GM19455 (cell line): ENCODE data around the gene VTI1A.
"Not testable (repeated sequence)": the region's sequence is repeated elsewhere in the genome, so short reads cannot be mapped to it uniquely, and the experiment has no call there.

ENCODE experiments used
- ATAC-seq: cut with Tn5 transposase; IDR thresholded peaks from one replicate; pipeline ENCODE4 v1.9.1; 2021; ENCODE audit not compliant: unreplicated experiment

VTI1A gene

DNA sequence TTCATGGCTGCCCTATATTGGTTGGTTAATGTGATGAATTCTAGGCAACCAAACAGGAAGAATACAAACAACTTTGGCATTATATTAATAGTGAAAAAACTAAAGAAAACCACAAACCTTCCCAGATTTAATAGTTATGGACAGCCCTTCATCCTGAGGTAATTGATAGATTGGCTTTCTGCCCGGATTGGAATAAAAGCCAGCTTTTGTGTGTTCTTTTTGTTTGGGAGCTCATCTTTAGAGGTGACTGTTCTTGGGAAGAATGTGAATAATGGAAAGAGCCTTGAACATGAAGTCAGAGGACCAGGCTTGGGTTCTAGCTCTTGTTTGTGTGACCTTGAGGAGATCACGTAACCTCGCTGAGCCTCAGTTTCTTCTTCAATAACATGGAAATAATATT lies 92.3 kb downstream of the VTI1A start:
- no peak for ATAC-seq

DNA sequence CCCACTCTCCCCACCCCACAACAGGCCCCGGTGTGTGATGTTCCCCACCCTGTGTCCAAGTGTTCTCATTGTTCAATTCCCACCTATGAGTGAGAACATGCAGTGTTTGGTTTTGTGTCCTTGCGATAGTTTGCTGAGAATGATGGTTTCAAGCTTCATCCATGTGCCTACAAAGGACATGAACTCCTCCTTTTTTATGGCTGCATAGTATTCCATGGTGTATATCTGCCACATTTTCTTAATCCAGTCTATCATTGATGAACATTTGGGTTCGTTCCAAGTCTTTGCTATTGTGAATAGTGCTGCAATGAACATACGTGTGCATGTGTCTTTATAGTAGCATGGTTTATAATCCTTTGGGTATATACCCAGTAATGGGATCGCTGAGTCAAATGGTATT lies 95.8 kb downstream of the VTI1A start:
- ATAC-seq: not testable (repeated sequence)

DNA sequence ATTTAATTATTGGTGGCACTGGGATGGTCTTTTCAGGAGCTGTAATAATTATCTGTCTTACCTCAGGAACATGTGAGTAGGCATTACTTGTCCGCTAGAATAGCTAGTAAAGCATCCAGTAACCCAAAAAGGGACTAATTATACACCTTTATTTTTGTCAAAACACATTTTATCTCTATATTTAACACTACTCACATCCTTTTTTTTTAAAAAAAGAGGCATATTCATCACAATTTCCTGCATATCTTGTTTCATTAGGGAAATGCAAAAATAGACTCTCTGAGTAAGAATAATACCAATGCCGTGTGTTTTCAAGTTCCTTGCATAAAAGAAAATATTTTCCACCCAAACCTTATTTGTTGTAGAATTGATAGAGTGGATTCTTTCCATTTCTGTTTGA lies 99.5 kb downstream of the VTI1A start:
- no peak for ATAC-seq

DNA sequence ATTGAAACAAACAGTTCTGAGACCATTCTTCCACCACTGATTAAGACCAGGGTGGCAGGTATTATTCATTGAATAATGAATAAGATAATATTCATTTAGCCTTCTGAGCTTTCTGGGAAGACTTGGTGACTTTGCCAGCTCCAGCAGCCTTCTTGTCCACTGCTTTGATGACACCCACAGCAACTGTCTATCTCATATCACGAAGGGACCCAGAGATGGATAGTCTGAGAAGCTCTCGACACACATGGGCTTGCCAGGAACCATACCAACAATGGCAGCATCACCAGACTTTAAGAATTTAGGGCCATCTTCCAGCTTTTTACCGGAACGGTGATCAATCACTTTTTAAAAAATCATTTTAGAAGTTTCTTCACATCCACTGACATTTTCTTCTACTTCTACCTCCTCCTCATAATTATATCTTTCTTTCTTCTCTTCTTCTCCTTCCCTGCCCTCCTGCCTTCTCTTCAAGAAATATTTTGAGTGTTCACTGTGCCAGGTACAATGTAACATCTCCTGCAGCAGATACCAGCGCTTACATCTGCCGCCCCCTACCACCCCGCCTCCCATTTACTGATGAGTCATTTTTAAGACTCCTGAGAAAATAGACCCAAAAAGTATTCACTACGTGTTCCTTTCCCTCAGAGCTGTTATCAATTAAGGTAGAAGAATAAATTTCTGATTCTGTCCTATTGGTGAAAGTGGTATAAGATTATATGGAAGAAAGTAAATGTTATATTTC lies 101.7 kb downstream of the VTI1A start:
- no peak for ATAC-seq

DNA sequence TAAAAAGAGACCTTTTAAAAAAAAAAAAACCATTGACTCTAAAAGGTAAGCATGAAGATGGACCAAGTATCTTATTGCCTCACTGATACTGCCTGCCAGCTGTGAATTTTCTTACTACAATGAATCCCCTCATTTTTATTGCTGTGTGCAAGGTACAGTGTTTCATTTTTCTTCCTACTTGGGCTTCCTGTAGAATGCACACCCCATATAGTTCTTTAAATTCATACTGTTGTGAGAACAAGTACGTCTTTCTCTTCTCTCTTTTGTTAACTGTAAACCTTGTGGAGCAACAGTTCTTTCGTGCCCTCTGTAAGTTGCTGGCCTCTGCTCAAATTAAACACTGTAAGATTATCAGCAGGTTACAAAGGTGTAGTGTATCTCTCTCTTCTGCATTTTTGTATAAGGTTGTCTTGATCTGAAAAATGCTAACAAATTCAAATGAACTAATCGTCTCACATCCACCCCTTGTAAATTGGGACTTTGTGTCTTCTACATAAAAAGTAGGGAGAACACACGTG lies 105.6 kb downstream of the VTI1A start:
- no peak for ATAC-seq

DNA sequence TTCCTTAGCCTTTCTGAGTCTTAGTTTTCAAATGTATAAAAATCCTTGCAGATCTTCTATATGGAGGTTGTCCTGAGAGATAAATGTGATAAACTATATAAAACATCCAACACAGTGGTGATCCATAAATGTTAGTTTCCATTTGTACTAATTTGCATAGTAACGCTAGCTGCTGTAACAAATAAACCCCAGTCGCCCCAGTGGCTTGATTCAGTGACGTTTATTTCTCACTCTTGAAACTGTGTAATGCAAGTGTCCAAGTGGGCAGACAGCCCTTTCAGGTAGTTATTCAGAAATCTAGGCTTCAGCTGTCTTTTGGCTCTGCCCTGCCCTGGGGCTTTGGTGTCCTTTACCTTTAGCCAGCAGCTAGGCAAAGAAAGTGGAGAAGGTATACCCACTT lies 106.3 kb downstream of the VTI1A start:
- ATAC-seq: no peak

DNA sequence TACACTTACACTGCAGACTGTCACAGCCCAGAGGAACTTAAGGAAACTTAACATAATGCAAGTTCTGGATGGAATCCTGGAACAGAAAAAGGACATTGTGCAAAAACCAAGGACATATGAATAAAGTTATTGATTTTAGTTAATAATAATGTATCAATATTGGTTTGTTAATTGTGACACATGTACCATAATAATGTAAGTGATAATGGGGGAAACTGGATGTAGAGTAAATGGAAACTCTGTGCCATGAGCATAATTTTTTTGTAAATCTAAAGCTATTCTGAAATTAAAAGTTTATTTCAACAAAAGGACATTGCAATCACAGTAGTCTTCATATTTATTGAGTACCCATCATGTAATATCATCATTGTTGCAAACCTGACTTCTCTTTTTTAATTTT lies 107.2 kb downstream of the VTI1A start:
- ATAC-seq: no peak

DNA sequence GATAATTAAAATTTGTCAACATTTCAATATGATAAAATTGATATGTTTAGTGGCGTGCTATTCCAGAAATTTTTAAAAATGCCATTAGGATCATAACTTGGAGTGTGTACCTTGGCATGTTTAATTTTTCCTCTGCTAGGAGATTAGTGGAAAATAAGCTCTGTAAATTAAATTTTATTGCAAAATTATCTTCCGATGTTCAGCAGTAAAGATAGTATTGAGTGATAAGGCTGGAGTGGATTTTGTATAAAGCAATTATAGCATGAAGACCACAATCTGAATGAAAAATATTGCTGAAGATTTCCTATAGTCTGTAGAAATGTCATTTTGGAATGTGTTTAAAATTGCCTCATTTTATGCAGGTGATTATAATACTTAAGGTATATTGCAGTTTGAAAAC lies 110.2 kb downstream of the VTI1A start:
- ATAC-seq: no peak

DNA sequence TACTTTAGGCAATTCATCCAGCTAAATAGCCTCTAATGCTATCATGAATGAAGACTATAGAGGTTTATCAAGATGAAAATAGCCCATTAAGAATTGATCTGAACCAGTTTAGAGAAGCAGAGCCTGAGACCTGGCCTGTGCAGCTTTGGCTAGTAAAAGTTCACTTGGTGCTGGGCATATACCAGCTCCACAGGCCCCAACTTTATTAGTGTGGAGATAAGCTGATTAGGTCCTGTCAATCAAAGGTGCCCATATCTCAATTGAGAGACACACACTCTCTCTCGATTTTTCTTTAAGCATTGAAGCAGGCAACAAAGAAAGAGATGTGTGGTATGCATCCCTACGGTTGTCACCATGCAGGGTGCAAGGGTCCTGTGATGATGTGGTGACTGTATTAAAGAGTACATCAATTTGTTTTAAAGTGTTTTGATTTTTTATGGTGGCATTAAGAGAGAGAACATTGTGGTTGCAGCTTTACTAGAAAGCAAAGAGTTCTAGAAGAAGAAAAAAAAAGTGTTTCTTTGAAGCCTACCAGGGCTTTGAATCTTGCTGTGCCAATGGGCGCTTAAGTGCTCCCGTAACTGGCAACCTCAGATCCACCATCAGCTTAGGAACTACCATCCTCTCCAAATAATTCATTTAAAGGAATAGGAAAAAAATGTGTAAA lies 111.6 kb downstream of the VTI1A start:
- no peak for ATAC-seq

DNA sequence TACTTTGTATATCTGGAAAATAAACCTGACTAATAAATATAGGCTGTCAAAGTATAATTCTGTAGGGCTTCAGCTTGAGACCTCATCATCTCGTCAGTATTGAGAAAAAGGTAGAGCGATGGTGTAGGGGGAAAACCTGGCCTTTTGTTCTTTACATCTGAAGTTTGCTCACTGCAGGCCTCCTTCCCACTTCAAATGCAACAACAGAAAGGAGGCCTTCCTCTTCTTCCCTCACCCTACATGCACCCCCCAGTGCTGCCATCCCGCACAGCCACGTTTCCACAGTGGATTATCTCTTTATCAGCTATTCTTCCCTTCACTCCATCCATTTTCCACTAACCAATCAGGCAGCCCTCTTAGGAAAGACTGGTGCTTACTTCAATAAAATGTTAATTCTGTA lies 112.3 kb downstream of the VTI1A start:
- ATAC-seq: no peak

DNA sequence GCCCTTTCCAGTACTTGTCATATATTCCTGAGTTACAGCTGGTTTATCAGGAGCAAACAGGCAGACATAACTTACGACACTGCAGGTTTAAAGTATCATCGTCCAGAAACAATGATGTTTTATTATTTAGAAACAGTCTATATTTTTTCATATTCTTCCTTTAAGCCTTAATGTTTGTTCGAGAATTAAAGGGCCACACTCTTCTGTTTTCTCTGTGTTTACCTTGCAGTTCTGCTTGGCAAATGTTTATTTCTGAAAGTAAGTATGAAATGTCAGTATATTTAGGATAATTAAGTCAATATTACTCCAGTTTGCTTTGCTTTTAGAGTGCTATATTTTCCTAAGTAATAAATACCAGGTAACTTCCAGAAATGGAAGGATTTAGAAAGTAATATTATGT lies 115.1 kb downstream of the VTI1A start:
- ATAC-seq: no peak

DNA sequence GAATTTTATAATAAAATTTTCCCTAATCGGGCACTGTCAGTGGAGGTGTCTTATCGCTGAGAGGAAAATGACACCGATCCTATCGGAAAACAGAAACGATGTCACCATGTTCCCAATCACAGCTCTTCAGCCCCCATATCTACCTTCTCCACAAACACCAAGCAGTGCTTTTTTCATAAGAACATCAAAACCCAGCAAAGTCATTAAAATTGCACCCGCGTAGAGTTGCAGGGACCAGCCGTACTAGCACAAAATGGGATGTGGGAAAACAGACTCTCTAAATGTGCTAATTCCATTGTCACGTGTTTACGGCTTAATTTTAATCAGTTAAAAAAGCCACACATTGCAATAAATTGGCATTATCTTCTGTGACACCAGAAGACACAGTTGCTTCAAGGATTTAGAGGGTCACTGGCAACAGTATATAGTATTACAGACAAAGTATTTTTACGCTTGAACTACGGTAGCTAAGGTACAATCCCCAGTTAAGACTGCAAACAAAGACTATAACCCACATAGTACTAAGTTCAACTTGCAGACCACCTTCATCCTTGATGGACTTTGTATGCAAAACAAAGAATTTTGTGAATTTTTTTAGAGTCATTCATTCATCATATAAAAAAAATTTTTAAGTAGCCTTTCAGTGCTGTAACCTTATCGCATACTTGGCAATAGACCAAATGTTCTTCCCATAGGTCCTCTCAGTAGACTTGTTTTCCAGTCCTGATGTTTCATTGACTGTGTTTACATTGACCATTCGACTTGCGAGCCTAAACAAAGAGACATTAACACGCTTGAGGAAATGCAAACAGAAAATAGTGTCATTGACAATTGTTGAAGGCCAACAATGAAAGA lies 116.0 kb downstream of the VTI1A start:
- ATAC-seq: no peak

DNA sequence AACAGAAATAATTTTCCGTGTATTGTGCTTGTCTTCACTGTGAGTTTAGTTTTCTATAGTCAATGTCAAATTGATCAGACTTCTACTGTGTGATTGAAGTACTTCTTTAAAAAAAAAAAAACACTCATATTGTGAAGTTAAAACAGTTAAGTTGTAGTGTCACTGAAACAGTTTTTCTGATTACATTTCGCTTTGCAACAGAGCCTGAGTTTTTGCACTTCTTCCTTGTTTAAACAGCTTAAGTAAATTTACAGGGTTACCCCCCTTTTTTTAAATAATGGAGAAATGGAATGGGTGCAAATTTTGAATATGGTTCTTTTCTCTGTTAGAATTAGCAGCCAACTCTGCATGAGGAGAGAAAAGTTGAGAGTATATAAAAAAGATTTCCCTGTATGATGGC lies 117.3 kb downstream of the VTI1A start:
- no peak for ATAC-seq

DNA sequence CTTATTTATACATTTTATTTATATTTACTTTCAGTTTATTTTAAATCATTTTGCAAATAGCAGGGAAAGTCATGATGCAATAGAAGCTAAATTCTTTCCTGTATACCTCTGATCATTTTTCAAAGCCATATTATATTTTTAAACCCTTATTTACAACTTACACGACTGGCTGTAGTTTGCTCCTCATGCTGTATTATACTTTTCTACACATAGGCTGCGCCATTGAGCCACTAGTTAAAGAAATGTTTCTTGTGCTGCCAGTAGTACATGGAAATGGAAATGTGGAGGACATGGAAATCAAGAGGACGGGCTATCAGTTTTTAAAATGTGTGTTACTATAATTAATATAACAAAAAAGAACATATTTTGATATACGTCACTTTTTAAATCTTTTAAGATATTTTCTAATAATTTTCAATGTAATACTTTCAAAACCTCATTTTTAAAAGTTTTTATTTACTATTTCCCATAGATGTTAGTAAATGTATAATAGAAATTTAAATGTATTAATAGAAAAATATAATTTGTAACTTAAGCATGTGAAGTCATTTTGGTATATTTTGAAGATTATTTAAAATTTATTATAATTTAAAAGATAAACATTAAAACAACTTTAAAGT lies 118.5 kb downstream of the VTI1A start:
- no peak for ATAC-seq

DNA sequence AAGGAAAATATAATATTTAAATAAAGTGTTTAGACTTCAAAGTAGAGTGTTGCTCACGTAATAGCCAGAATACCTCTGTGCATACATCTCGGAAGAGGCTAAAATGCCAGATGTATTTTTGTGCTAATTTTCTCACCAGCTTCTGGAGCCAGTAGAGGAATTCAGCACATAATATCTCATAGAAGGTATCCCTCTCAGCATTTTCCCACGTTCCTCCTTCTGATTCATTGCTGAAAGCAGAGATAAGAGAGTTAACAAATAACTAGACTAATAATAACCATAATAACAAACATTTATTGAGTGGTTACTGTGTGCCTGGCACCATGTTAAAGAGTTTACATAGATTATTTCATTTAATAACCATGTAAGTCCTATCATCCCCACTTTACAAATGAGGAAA lies 123.6 kb downstream of the VTI1A start:
- ATAC-seq: no peak

DNA sequence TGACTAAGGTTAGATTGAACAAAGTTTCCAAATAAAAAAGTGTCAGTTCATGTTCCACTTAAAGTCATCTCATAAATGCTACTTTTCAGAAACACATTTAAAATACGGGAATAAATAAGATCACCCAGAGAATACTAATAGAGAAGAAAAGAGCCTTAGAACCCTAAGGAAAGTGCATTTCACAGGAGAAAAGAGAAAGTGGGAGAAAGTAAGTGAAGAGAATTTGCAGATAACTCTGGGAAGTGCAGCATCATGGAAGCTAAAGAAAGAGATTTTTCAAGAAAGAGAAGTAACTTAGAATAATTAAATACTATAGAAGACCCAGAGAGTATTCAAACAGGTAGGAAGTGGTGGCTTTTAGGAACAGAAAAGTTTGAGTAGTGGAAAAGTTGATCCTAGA lies 132.6 kb downstream of the VTI1A start:
- ATAC-seq: no peak

DNA sequence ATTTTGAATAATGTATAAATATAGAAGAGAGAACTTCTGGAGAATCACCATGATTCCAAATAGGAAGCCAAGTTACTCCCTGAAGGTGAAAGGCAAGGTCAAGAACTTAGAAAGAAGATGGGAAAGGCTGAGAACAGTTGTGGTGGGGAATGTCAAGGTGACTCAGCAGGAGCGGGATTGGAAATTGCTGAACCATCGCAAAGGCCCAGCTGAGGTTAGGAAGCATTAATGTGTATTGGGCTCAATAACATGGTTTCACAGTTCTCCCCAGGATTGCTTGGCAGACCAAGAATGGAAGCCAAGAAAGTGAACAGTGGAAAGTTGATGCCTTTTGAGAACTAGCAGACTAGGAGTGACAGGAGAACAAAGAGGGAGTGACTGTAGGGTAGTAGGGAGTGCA lies 133.3 kb downstream of the VTI1A start:
- no peak for ATAC-seq

DNA sequence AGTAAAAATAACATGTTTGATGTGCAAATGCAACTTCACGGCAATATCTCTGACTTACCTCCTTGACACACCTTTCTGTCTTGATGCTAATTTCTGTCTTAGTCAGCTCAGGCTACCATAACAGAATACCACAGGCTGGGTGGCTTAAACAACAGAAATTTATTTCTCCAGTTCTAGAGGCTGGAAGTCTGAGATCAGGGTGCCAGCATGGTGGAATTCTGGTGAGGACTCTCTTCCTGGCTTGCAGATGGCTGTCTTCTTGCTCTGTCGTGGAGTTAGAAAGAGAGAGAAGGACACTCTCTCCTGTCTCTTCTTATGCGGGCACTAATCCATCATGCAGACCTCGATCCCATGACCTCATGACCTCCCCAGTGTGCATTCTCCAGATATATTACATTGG lies 134.9 kb downstream of the VTI1A start:
- no peak for ATAC-seq

DNA sequence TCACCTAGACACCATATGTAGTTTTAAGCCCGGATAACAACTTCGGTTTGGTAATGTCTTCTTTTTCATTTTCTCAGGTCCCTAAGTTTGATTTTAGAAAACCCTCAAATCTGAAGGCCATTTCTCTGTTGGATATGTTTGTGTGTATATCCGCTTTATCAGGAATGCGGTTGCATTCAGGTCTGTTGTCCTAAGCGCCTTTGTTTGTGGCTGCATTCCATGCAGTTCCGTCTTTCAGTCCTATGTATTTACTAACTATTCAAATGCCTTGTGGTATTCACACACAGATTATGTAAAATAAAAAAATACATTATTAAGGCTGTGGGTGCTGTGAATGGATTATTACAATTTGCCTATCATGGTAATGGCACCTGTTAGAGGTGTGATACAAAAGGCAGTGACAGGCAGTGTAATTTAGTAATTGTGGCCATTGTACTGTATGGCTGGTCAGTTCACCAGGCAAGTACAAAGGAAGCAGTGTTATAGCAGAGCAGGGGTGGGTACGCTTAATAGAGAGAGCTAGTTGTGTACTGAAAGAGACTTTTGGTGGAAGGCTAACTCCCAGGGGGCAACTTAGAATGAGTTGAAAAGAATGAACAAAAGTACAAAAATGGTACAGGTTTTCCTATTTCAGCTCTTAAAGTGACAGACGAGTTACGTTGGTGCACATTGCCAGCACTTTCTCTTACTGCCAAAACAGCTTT lies 136.4 kb downstream of the VTI1A start:
- ATAC-seq: no peak

DNA sequence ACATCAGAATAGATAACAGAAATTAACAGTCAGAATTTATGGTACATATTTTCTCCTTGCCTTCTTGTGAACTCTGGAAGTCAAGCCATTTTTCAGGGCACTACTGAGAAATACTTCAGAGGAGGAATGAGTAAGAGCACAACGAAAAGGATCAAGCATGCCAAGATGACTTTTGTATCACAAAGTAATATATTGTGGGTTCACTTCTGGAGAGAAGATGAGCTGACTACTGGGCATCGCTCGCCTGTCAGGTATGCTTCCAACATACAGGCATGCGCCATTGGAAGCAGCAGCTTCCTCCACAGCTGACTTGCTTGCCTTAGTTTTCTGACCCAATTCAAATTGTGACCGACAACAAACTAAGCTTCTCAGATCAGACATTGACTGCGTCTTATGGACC lies 137.3 kb downstream of the VTI1A start:
- no peak for ATAC-seq

DNA sequence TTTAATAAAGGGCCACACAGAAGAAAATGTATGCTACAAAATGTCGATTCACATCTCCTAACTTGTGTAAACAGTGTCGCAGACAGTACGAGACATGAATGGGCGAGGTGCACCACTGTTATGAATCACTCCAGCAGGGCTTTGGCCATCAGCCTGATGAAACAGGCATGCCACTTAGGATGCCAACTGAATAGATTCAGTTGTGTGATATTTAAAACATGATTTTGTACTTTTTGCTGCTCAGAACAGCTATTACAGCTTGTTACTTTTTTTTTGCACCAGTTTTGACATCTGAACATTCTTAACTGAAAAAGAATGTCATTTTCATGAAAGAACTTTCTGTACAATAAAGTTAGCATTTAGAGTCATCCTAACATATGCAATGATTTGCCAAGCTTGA lies 138.1 kb downstream of the VTI1A start:
- ATAC-seq: no peak
